HepG2 (cell line): ENCODE data around the gene SLC26A9. TPM values are rescaled to one million over a fixed set of nuclear protein-coding genes. Genes with fewer than 3 reads are reported as not detected.

Experiments
- ATAC-seq: fragments of 200-7000 bp; cut with Tn5 transposase; 3 replicates; pipeline ENCODE4 v1.9.1; 2020; ENCODE audit warnings: mild to moderate bottlenecking, moderate library complexity
- BruUV-seq: library from RNA; stranded (reverse); fragments of 400-500 nt; replicated peaks from 2 replicates; lab custom pipeline; 2021; lab: Mats Ljungman, UMichigan
- CTCF ChIA-PET: fragments of 300-600 bp; formaldehyde crosslinking; extraction: SDS; loops from one replicate; lab custom pipeline; 2021; ENCODE audit warnings: low total read pairs, inconsistent platforms, low intra/inter-chr PET ratio; lab: Yijun Ruan, JAX
- POLR2A ChIA-PET: fragments of 350-600 bp; sonication (Branson Sonifier 250); formaldehyde crosslinking; loops from one replicate; lab custom pipeline; 2020; ENCODE audit warnings: antibody characterized with exemption, inconsistent platforms; lab: Yijun Ruan, JAX
- DNase-seq: peaks from one replicate; pipeline ENCODE4 v3.0.0-alpha.2; 2015; ENCODE audit warnings: low spot score
- FAIRE-seq: peaks from 3 replicates; lab custom pipeline; 2011; peaks lifted over from hg19 to GRCh38; lab: Jason Lieb, UNC
- H2AFZ ChIP-seq: one replicate; pipeline ENCODE4 v1.6.1; 2011; ENCODE audit warnings: low read length, inconsistent platforms
- H3K27ac ChIP-seq: fragments of 300-600 bp; 3 replicates; pipeline ENCODE4 v1.8.0; 2011; ENCODE audit warnings: mixed run types, mild to moderate bottlenecking, mixed read lengths, low read length, inconsistent platforms; ENCODE audit not compliant: insufficient read depth; ENCODE audit errors: extremely low read length
- H3K27me3 ChIP-seq, 2 experiments: fragments of 200-600 bp in 1 of 2; 2 replicates in 1 of 2; 3 replicates in 1 of 2; pipeline versions ENCODE4 v1.6.0 to v1.8.0; 2011; ENCODE audit warnings: low read length in 2 of 2, mild to moderate bottlenecking in 2 of 2, moderate library complexity in 2 of 2, inconsistent platforms in 1 of 2; ENCODE audit not compliant: insufficient read depth in 2 of 2, control insufficient read depth in 1 of 2
- H3K36me3 ChIP-seq, 2 experiments: fragments of 200-600 bp in 1 of 2; replicated peaks in 1 of 2; 2 replicates in 1 of 2; 3 replicates in 1 of 2; pipeline versions ENCODE4 v1.5.1 to v1.8.0; 2011; ENCODE audit warnings: low read length in 2 of 2, inconsistent platforms in 1 of 2; ENCODE audit not compliant: insufficient read depth in 2 of 2, control insufficient read depth in 1 of 2
- H3K4me1 ChIP-seq: 2 replicates; pipeline ENCODE4 v1.5.1; 2012; ENCODE audit warnings: low read length, inconsistent platforms; ENCODE audit not compliant: insufficient read depth
- H3K4me2 ChIP-seq: 2 replicates; pipeline ENCODE4 v1.6.0; 2011; ENCODE audit warnings: low read depth, low read length, inconsistent platforms
- H3K4me3 ChIP-seq, 3 experiments: fragments of 200-600 bp in 1 of 3; sonication (generic), shearing (Covaris generic) in 1 of 3; replicated peaks in 1 of 3; 2 replicates each; pipeline ENCODE4 v1.5.1; 2011 to 2016; ENCODE audit warnings: low read length in 3 of 3, inconsistent platforms in 2 of 3, low read depth in 2 of 3, mild to moderate bottlenecking in 2 of 3, control low read depth in 1 of 3, mixed read lengths in 1 of 3; ENCODE audit not compliant: insufficient read depth in 1 of 3
- H3K79me2 ChIP-seq: one replicate; pipeline ENCODE4 v1.6.1; 2011; ENCODE audit warnings: low read length, inconsistent platforms; ENCODE audit not compliant: insufficient read depth
- H3K9ac ChIP-seq: 2 replicates; pipeline ENCODE4 v1.6.0; 2011; ENCODE audit warnings: mild to moderate bottlenecking, low read depth, low read length, inconsistent platforms; ENCODE audit not compliant: insufficient read depth
- H3K9me3 ChIP-seq: 2 replicates; pipeline ENCODE4 v1.5.1; 2012; ENCODE audit warnings: mild to moderate bottlenecking, low read length
- H4K20me1 ChIP-seq: 2 replicates; pipeline ENCODE4 v1.6.0; 2011; ENCODE audit warnings: inconsistent platforms, mild to moderate bottlenecking, low read length, moderate library complexity; ENCODE audit not compliant: insufficient read depth
- BRD4 ChIP-seq: sonication (generic); formaldehyde crosslinking; IDR thresholded peaks from 2 replicates; pipeline ENCODE4 v1.4.0; 2020; ENCODE audit warnings: missing genetic modification reagents
- FOXO4 ChIP-seq: sonication (generic); formaldehyde crosslinking; conservative IDR thresholded peaks from 2 replicates; pipeline ENCODE4 v1.8.1; 2023; ENCODE audit warnings: missing genetic modification reagents
- PAX8 ChIP-seq: sonication (generic); formaldehyde crosslinking; IDR thresholded peaks from 2 replicates; pipeline ENCODE4 v1.8.0; 2022; ENCODE audit warnings: mild to moderate bottlenecking, missing genetic modification reagents, borderline replicate concordance
- SRY ChIP-seq: sonication (generic); formaldehyde crosslinking; IDR thresholded peaks from 2 replicates; pipeline ENCODE4 v1.8.0; 2022; ENCODE audit warnings: mild to moderate bottlenecking, missing genetic modification reagents
- SSRP1 ChIP-seq: IDR thresholded peaks from 2 replicates; pipeline ENCODE4 v1.6.1; 2016; ENCODE audit warnings: control low read depth
- TAF1 ChIP-seq: sonication (generic); formaldehyde crosslinking; IDR thresholded peaks from 2 replicates; pipeline ENCODE4 v1.4.0; 2020; ENCODE audit warnings: missing genetic modification reagents
- THAP11 ChIP-seq: IDR thresholded peaks from 2 replicates; pipeline ENCODE4 v1.6.1; 2016; ENCODE audit warnings: missing biosample characterization, missing genetic modification reagents
- ZNF414 ChIP-seq: sonication (generic); formaldehyde crosslinking; IDR thresholded peaks from 2 replicates; pipeline ENCODE4 v1.5.0; 2020; ENCODE audit warnings: missing genetic modification reagents
- ZNF446 ChIP-seq: sonication (generic); formaldehyde crosslinking; IDR thresholded peaks from 2 replicates; pipeline ENCODE4 v1.5.0; 2020; ENCODE audit warnings: mild to moderate bottlenecking, missing genetic modification reagents
- WGBS: methylation state at CpG from one replicate; pipeline ENCODE4 v1.1.6; 2017; ENCODE audit warnings: low lambda C conversion rate; 5-methylcytosine and 5-hydroxymethylcytosine counted together
- in situ Hi-C: cut with HindIII; loops from 2 replicates; pipeline ENCODE4 v1.10.0; 2017; ENCODE audit warnings: low pct_unique_long_range_greater_than_20kb; ENCODE audit not compliant: extremely low pct_ligation_motif_present
- intact Hi-C: fragments of 100-400 bp; cut with micrococcal nuclease; formaldehyde crosslinking; loops from one replicate; pipeline ENCODE4 v1.10.0; 2022; ENCODE audit not compliant: unreplicated experiment
- polyA plus RNA-seq, 8 experiments: library from polyadenylated mRNA; depleted of rRNA in 3 of 8; stranded (reverse) in 7 of 8; unstranded in 1 of 8; fragments of >200 nt; fragmentation: Illumina TruSeq in 4 of 8; extraction: Trizol in 4 of 8; gene quantifications; 2 replicates each; pipeline versions ENCODE4 v1.2.1 to v1.2.3, GENCODE V29; 2011 to 2016; ENCODE audit warnings: low read depth in 4 of 8, missing spikeins in 1 of 8, mixed read lengths in 1 of 8; ENCODE audit not compliant: insufficient read depth in 1 of 8
- total RNA-seq, 5 experiments: library from RNA; depleted of rRNA; stranded (reverse); fragments of >200 nt; fragmentation: Illumina TruSeq; extraction: Trizol; gene quantifications; 2 replicates each; pipeline ENCODE4 v1.2.3, GENCODE V29; 2016; ENCODE audit warnings: low read depth in 1 of 5

Gene SLC26A9
- total and polyA plus RNA-seq, 2 of the 13 experiments (the other 11 are each of a cell fraction or from before 2014, with no cell fraction given) = 0.11 to 0.15 TPM

- POLR2A ChIA-PET = no interaction called here
Measured at GRCh38 chr1:205915354-205915990, 27.8 kb downstream of the SLC26A9 start.

More at GRCh38 chr1:205915354-205915990, 27.8 kb downstream of the SLC26A9 start:
- intact Hi-C loops = loop anchor here (10.0 kb wide), 1 partner anchor 261 kb away; no protein-coding TSS in a partner anchor
- Histone ChIP-seq H3K27me3 (peaks cover 0 to 3% of the 10 kb centered on the region in 2 experiments; a peak in 1 of 5 replicates), H2AFZ (no peak overlapping the region), H3K4me2 (no peak overlapping the region), H3K9ac (no peak overlapping the region), H3K9me3 (no peaks in the 10 kb centered on the region), H4K20me1 (no peaks in the 10 kb centered on the region), H3K36me3 (no peaks in the 10 kb centered on the region), H3K4me3 (no peak overlapping the region), H3K79me2 (no peaks in the 10 kb centered on the region), H3K27ac (no peak overlapping the region), H3K4me1 (peaks cover 12% of the 10 kb centered on the region; the same call in 1 of the 2 replicates)
- DNase-seq (no peak), FAIRE-seq (no peak), ATAC-seq (no peak)
- TF ChIP-seq ZNF414 (CRISPR knock-in tag) (no peak), THAP11 (no peak), ZNF446 (CRISPR knock-in tag) (no peak), BRD4 (CRISPR knock-in tag) (no peak), TAF1 (no peak), PAX8 (CRISPR knock-in tag) (no peak), FOXO4 (CRISPR knock-in tag) (no peak), SRY (CRISPR knock-in tag) (no peak), SSRP1 (CRISPR knock-in tag) (no peak)
- in situ Hi-C loops = loop anchor here (10.0 kb wide), 1 partner anchor 189 kb away; no protein-coding TSS in a partner anchor
- CTCF ChIA-PET = no interaction called here
- no TSS peak for BruUV-seq
- 46% methylated on average over 6 of the region's 10 CpGs for WGBS
